Liver (tissue), 3 donors: ENCODE results near the gene CALML5.

Experiments used
- EGR1 ChIP-seq, 2 donors: IDR thresholded peaks; 2 replicates each; pipeline ENCODE4 v1.6.1; 2016 to 2018; ENCODE audit warnings: antibody characterized with exemption in 2 of 2, low read depth in 2 of 2
- HNF4A ChIP-seq, 2 donors: conservative IDR thresholded peaks; 2 replicates each; pipeline ENCODE4 v1.6.1; 2016; ENCODE audit warnings: antibody characterized with exemption in 2 of 2, mild to moderate bottlenecking in 2 of 2
- TF ChIP-seq, protein P1 (sequence below): fragments of 150-350 bp; IDR thresholded peaks from 2 replicates; pipeline ENCODE4 v1.5.1; 2017; ENCODE audit warnings: improper control_type of control experiment, low read depth, low read length; ENCODE audit not compliant: missing input control
- donor health status: healthy.
- donor health status: healthy.

DNA sequence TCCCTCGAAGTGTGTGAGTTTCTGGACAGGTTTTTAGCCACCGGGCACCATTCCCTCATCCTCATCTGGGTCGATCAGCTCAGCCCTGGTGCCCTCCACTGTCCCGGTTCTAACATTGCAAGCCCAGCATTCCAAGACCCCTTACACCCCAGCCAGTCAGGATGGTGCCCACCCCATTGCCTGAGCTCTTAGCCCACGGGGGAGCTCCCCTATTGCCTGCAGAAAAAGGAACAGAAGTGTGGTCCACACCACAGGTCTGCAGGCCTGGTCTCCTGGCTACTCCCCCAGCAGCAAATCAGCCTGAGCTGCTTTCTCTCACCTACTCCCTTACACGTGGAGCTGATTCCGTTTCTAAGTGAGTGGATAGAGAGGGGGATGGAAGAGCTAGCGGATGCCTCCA is 4.8 kb downstream of the CALML5 start:
- TF ChIP-seq HNF4A (conservative IDR thresholded peaks at IDR 0.05) (no peak), EGR1 (IDR thresholded peaks at IDR 0.05; ENCODE audit: low read depth in 2 of 2) (no peak)
- TF ChIP-seq, protein P1, sequence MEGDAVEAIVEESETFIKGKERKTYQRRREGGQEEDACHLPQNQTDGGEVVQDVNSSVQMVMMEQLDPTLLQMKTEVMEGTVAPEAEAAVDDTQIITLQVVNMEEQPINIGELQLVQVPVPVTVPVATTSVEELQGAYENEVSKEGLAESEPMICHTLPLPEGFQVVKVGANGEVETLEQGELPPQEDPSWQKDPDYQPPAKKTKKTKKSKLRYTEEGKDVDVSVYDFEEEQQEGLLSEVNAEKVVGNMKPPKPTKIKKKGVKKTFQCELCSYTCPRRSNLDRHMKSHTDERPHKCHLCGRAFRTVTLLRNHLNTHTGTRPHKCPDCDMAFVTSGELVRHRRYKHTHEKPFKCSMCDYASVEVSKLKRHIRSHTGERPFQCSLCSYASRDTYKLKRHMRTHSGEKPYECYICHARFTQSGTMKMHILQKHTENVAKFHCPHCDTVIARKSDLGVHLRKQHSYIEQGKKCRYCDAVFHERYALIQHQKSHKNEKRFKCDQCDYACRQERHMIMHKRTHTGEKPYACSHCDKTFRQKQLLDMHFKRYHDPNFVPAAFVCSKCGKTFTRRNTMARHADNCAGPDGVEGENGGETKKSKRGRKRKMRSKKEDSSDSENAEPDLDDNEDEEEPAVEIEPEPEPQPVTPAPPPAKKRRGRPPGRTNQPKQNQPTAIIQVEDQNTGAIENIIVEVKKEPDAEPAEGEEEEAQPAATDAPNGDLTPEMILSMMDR = no peak
